Rectal smooth muscle tissue (tissue), 1 donor: ENCODE results near the gene TUT4.

ENCODE experiments used
- H3K27ac ChIP-seq: one replicate; pipeline ENCODE4 v1.7.0; 2013; ENCODE audit warnings: low read depth, low read length, inconsistent platforms
- H3K27me3 ChIP-seq: one replicate; pipeline ENCODE4 v1.7.0; 2013; ENCODE audit warnings: low read length; ENCODE audit not compliant: control insufficient read depth, insufficient read depth
- H3K36me3 ChIP-seq: one replicate; pipeline ENCODE4 v1.7.0; 2013; ENCODE audit warnings: low read length; ENCODE audit not compliant: control insufficient read depth, insufficient read depth
- H3K4me1 ChIP-seq: one replicate; pipeline ENCODE4 v1.7.0; 2013; ENCODE audit warnings: low read length; ENCODE audit not compliant: control insufficient read depth, insufficient read depth
- H3K4me3 ChIP-seq: one replicate; pipeline ENCODE4 v1.7.0; 2013; ENCODE audit warnings: low read length
- H3K9ac ChIP-seq: one replicate; pipeline ENCODE4 v1.7.0; 2013; ENCODE audit warnings: low read length

The TUT4 gene

GRCh38 chr1:52435650-52436049 lies 117.2 kb downstream of the TUT4 start:
- Histone ChIP-seq H3K27ac (no peak overlapping the region), H3K4me1 (no peaks in the 10 kb centered on the region), H3K27me3 (no peaks in the 10 kb centered on the region), H3K4me3 (no peak overlapping the region), H3K36me3 (peaks cover 22% of the 10 kb centered on the region), H3K9ac (no peak overlapping the region)

GRCh38 chr1:52435211-52435610 lies 117.7 kb downstream of the TUT4 start:
- Histone ChIP-seq H3K27ac (no peak overlapping the region), H3K4me1 (no peaks in the 10 kb centered on the region), H3K9ac (no peak overlapping the region), H3K4me3 (no peak overlapping the region), H3K36me3 (peaks cover 22% of the 10 kb centered on the region), H3K27me3 (no peaks in the 10 kb centered on the region)

- no peaks in the 10 kb centered on the region for H3K27me3 ChIP-seq
- H3K27ac ChIP-seq = no peak overlapping the region
- no peaks in the 10 kb centered on the region for H3K4me1 ChIP-seq
- H3K4me3 ChIP-seq = no peak overlapping the region
- H3K9ac ChIP-seq = no peak overlapping the region
- H3K36me3 ChIP-seq = peaks cover 22% of the 10 kb centered on the region
Measured at GRCh38 chr1:52432807-52433206, 120.1 kb downstream of the TUT4 start.

- Histone ChIP-seq H3K36me3 (peaks cover 9% of the 10 kb centered on the region), H3K4me3 (no peak overlapping the region), H3K4me1 (no peaks in the 10 kb centered on the region), H3K27ac (no peak overlapping the region), H3K27me3 (no peaks in the 10 kb centered on the region), H3K9ac (no peak overlapping the region)
Measured at GRCh38 chr1:52427152-52427551, 125.7 kb downstream of the TUT4 start.

GRCh38 chr1:52426371-52426770 lies 126.5 kb downstream of the TUT4 start:
- H3K4me1 ChIP-seq = no peaks in the 10 kb centered on the region
- no peaks in the 10 kb centered on the region for H3K27me3 ChIP-seq
- no peak overlapping the region for H3K27ac ChIP-seq
- peaks cover 5% of the 10 kb centered on the region for H3K36me3 ChIP-seq
- H3K4me3 ChIP-seq = no peak overlapping the region
- H3K9ac ChIP-seq = no peak overlapping the region

- H3K4me1 ChIP-seq = no peaks in the 10 kb centered on the region
- H3K9ac ChIP-seq = no peak overlapping the region
- no peak overlapping the region for H3K4me3 ChIP-seq
- H3K27ac ChIP-seq = no peak overlapping the region
- H3K27me3 ChIP-seq = no peaks in the 10 kb centered on the region
- H3K36me3 ChIP-seq = no peaks in the 10 kb centered on the region
Measured at GRCh38 chr1:52424813-52425212, 128.1 kb downstream of the TUT4 start.

GRCh38 chr1:52424231-52424636 lies 128.7 kb downstream of the TUT4 start:
- Histone ChIP-seq H3K4me1 (no peaks in the 10 kb centered on the region), H3K9ac (no peak overlapping the region), H3K36me3 (no peaks in the 10 kb centered on the region), H3K27ac (no peak overlapping the region), H3K4me3 (no peak overlapping the region), H3K27me3 (no peaks in the 10 kb centered on the region)

GRCh38 chr1:52423771-52424170 lies 129.1 kb downstream of the TUT4 start:
- Histone ChIP-seq H3K4me3 (no peak overlapping the region), H3K36me3 (no peaks in the 10 kb centered on the region), H3K27me3 (no peaks in the 10 kb centered on the region), H3K9ac (no peak overlapping the region), H3K4me1 (no peaks in the 10 kb centered on the region), H3K27ac (no peak overlapping the region)

GRCh38 chr1:52423055-52423454 lies 129.8 kb downstream of the TUT4 start:
- Histone ChIP-seq H3K27me3 (no peaks in the 10 kb centered on the region), H3K27ac (no peak overlapping the region), H3K4me3 (no peak overlapping the region), H3K36me3 (no peaks in the 10 kb centered on the region), H3K9ac (no peak overlapping the region), H3K4me1 (no peaks in the 10 kb centered on the region)

- H3K27me3 ChIP-seq = no peaks in the 10 kb centered on the region
- H3K36me3 ChIP-seq = peaks cover 11% of the 10 kb centered on the region
- H3K9ac ChIP-seq = no peak overlapping the region
- no peak overlapping the region for H3K27ac ChIP-seq
- H3K4me3 ChIP-seq = no peak overlapping the region
- no peaks in the 10 kb centered on the region for H3K4me1 ChIP-seq
Measured at GRCh38 chr1:52420713-52421112, 132.2 kb downstream of the TUT4 start.

- Histone ChIP-seq H3K4me3 (no peak overlapping the region), H3K27ac (no peak overlapping the region), H3K36me3 (peaks cover 31% of the 10 kb centered on the region), H3K4me1 (no peaks in the 10 kb centered on the region), H3K9ac (no peak overlapping the region), H3K27me3 (no peaks in the 10 kb centered on the region)
Measured at GRCh38 chr1:52416811-52417210, 136.1 kb downstream of the TUT4 start.

- Histone ChIP-seq H3K36me3 (peaks cover 38% of the 10 kb centered on the region), H3K4me1 (no peaks in the 10 kb centered on the region), H3K27ac (no peak overlapping the region), H3K4me3 (no peak overlapping the region), H3K9ac (no peak overlapping the region), H3K27me3 (no peaks in the 10 kb centered on the region)
Measured at GRCh38 chr1:52414942-52415341, 137.9 kb downstream of the TUT4 start.

- no peak overlapping the region for H3K27ac ChIP-seq
- H3K27me3 ChIP-seq = no peaks in the 10 kb centered on the region
Measured at GRCh38 chr1:52413410-52413989, 139.4 kb downstream of the TUT4 start.

More at GRCh38 chr1:52413410-52413989, 139.4 kb downstream of the TUT4 start:
- H3K4me3 ChIP-seq = no peak overlapping the region
- no peak overlapping the region for H3K9ac ChIP-seq
- peaks cover 47% of the 10 kb centered on the region for H3K36me3 ChIP-seq
- no peaks in the 10 kb centered on the region for H3K4me1 ChIP-seq
